NCI-H2081 treated with DMSO at 0.1 percent for 48 hours (cell line): ENCODE data around the gene IBTK.
"Not testable (repeated sequence)": the region's sequence is repeated elsewhere in the genome, so short reads cannot be mapped to it uniquely, and the experiment has no call there.

Source experiments
- DNase-seq: peaks from one replicate; lab custom pipeline; 2025; lab: John Stamatoyannopoulos, UW

IBTK gene

DNA sequence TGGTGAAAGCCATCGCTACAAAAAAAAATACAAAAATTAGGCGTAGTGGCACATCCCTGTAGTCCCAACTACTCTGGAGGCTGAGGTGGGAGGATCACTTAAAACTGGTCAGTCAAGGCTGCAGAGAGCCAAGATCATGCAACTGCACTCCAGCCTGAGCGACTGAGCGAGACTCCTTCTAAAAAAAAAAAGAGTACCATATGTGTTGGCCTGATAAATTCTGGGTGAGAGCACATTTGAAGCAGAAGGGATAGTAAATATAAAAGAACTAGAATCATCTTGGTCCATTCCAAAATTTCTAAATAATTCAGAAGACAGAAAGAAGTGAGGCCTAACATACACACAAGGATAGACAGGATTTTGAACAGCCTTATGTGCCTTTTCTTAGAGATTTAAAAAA lies 2.2 kb downstream of the IBTK start:
- DNase-seq = no peak

DNA sequence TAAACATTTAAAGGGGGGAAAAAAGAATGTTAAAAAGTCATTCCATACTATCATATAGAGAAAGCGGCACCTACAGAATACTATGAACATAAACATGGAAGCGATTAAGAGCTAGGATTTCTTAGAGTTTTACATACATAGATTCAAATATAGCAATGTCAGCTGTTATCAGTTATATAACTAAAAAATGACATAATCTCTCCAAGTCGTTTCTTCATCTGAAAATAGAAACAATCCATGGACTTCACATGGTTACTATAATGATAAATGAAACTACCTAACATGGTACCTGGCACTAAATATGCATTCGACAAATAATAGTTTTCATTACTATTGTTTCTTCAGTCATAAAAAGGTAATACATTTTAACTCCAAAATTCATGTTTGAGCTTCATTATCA lies 3.7 kb downstream of the IBTK start:
- no peak for DNase-seq

DNA sequence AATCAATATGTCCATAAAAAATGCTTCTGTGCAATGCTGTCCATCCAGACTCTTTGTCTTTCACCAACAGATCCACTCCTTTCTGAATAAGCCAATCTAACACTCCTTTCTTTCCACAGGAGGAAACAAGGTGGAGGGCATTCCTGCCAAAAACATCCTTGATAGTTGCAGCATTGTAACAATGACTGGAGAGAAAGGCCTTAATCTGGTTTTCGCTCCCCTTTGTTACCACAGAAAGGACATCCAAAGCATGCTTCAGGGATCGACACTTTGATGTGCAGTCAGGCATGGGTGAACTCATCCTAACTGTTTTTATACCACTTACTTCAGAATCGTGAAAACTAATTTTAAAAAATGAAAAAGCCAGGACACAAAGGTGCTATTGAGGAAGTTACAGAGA lies 7.4 kb downstream of the IBTK start:
- DNase-seq = no peak

DNA sequence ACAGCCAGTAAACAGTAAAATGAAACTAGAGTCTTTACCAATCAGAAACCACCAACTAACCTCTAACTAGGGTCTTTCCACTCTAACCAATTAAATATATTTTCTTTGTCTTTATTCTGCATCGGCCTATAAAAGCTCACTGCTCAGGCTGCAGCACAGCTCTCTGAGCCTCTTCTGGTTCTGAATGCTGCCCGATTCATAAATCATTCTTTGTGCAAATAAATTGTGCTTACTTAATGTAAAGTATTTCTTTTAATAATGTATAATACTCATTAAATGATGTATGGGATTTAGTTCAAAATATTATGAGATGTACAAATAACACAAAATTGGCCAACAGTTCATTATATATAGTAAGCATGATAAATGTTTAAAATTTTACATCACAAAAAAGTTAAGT lies 7.9 kb downstream of the IBTK start:
- DNase-seq = no peak

DNA sequence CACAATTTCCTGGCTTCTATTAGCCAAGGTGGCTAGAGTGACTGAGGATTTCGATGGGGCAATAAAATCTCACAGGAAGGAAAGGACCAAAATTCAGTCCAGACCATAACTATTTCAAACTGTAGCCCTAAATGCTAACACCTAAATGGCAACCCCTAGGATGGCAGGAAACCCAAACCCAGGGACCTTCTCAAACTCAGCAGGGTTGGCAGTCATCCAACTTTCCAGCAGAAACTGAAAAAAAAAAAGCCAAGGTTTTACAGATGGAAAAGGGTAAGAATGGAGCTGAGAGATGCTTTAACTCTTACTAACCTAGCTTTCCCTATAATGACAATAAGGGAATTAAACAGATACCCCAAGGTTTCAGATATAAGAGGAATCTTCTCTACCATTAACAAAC lies 10.5 kb downstream of the IBTK start:
- DNase-seq = no peak

DNA sequence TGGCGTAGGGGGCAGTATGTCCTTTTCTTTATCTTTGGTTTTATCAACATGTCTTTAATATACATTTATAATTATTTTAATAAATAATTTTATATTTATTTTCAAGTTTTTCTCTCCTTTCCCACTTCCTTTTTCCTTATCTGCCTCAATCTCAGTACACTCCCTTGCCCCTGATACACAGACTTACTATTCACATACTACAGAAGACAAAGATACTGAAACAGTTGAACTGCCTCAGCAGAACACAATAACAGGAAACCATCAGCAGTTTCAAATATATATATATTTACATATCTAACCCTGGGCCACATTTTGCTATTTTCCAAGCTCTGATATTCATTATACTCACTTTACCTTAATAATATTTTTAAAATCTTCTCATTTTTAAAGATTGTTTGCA lies 19.8 kb downstream of the IBTK start:
- DNase-seq = no peak

DNA sequence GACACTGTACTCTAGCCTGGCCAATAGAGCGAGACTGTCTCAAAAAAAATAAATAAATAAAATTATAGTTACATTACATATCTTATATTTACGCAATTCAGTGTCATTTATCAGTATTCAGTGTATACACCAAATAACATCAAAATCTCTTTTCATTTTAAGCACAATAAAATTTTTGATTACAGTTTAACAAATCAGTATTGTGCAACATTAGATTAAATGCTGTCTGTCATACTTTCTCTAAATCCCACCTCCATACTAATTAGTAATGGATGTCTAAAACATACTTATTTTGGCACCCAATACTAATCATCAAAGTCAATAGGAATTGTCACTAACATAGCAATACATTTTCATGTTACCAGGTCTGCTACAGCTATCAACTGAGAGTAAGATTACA lies 27.4 kb downstream of the IBTK start:
- no peak for DNase-seq

DNA sequence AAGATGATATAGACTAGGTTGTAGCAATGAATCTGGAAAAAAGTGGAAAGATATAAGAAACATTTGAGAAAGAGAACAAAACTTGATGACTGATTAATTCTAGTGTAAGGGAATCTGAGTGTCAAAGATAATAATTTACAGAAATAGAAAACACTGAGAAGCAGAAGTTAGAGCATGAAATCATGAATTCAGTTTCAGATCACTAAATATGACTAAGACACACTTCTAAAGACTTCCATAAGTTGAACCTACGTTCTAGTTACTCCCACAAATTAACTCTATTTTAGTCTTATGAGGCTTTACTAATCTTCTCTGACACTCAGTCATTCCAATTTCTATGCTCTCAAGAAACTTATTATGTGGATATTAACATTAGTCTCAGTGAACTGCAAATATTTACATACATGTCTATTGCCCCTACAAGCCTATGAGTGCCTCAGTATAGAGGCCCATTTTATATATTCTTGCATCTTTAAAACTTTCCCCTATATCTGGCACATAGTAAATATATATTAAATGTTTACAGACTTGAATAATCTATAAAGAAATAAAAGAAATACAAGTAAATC lies 30.4 kb downstream of the IBTK start:
- DNase-seq = no peak

DNA sequence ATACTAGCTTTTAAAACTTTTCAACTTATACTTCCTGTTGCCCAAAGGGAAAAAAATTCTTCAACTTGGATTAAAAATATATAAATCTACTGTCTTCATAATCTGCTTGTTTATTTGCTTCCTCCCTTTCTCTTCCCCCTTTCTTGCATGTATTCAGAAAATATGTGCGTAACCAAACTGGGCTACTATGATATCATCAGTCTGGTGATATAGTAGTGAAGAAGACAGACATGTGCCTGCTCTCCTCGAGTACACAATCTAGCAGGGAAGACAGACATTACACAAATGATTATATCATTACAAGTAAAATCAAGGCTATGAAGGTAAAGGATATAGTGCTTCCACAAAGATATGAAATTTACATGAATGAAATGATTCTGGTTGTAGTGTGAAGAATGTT lies 31.0 kb downstream of the IBTK start:
- no peak for DNase-seq

DNA sequence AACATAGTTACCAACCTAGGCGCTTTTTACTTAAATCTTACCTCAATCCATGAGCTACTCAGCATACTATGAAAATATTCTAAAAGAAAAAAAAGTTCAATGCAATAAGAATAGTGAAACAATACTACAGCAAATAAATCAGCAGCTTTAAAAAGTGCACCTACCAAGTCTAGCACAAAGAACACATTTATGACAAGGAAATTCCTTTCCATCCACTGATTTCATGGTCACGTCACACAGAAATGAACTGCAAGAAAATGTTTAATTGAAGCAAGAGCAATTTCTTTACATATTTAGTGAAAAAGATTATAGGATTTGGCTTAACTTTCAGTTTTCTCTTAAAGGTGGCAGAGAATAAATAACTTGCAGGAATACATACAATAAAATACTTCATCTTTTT lies 36.2 kb downstream of the IBTK start:
- DNase-seq = no peak

DNA sequence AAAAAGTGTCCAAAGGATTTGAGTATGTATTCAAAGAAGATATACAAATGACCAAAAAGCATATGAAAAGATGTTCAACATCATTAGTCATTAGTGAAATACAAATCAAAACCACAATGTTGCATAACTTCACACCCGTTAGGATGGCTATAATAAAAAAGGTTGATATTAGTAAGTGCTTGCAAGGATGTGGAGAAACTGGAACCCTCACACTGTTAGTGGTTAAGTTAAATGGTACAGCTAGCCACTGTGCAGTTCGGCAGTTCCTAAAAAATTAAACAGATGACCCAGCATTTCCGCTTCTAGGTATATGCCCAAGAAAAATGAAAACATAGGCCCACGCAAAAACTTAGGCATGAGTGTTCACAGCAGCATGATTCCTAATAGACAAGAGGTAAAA lies 38.6 kb downstream of the IBTK start:
- DNase-seq = no peak

DNA sequence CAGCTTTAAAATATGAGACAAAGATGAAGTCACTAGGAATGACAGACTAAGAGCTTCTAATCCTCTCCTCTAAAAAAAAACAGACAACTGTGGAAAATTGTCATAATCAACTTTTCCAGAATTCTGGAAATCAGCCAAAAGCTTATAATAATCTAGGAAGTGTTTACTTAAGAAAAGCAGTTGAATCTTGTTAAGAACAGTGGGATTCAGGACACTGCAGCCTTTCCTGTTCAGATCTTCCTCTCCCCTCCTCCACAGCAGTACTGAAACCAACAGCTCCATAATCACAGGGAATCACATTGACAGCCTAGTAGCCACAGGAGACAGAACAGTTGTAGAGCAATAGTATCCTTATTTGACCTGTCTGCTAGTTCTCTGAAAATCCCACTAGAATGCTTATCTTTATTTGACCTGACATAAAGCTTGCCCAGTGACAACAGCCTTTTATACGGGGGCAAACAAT lies 41.6 kb downstream of the IBTK start:
- no peak for DNase-seq

DNA sequence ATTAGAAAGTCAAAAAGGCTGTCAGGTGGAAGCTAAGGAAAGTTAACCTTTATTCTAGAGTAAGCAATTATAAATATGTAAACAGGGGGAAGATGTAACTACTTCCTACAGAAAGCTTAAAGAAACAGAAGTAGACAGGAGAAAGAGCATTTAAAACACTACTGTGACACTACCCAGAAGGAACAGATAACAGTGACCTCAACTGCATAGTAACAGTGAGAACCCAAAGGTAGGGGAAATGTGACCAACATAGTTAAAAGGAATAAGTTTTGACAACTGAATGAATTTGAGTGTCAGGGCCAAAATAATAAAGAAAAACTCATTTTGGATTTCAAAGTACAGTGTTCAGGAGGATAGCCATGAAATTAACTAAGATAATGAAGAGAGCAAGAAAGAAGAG lies 43.5 kb downstream of the IBTK start:
- no peak for DNase-seq

DNA sequence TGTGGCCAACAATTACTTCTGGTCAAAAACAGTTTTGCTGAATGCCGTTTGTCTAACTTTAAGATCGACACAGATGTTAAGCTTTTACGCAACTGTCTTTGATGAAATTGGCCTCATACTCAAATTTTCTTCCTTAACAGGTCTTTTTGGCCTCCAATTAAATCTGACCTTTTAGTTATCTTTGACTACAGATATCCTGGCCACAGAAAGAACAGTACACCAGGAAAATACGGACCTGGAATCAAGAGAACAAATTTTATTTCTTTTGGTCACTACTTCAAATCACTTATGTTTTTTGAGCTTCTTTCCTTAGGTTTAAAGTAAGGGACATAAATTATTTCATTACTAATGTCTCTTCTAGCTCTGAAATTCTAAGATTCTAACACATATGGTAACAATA lies 49.8 kb downstream of the IBTK start:
- no peak for DNase-seq

DNA sequence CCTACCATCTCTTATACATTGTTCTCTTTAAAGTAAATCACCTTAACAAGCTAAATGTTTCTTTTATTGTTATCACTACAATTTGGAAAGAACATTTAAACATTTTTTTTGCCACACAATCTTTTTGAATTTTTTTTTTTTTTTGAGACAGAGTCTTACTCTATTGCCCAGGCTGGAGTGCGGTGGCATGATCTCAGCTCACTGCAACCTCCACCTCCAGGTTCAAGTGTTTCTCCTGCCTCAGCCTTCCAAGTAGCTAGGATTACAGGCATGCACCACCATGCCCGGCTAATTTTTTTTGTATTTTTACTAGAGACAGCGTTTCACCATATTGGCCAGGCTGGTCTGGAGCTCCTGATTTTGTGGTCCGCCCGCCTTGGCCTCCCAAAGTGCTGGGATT lies 50.3 kb downstream of the IBTK start:
- not testable (repeated sequence) for DNase-seq

DNA sequence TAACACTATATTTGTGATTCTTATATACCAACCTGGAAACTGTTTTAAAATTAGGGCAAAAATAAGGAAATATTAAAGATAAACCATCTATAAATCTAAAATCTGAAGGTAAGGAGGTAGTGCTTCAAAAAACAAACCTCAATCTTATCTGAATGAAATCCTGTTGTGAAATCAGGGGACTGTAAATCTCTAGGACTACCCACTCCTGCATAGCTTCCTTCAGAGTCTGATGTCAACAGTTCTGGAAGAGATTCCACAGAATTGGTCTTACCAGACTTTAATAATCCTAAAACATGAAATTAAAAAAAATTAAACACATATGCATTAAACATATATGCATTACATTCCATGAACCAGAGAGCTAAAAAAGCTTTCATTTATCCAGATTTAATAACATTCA lies 51.4 kb downstream of the IBTK start:
- DNase-seq = no peak

DNA sequence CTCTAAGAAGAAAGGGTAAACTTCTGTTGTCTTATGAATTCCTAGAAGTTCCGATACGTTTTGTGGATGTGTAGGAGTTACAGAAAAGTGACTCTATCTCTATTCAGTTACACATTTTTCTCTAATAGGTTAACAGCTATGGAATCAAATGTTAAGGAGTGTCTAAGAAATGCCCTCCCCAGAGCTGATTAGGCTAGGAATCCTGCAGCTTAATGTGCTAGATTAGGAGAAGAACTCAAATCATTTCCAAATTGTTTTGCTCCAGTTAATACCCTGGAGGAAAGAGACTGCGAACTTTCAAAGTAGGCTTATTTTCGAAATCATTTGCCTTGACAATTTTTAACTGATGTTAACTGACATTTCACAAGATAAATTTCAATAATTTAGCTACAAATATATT lies 51.9 kb downstream of the IBTK start:
- no peak for DNase-seq

DNA sequence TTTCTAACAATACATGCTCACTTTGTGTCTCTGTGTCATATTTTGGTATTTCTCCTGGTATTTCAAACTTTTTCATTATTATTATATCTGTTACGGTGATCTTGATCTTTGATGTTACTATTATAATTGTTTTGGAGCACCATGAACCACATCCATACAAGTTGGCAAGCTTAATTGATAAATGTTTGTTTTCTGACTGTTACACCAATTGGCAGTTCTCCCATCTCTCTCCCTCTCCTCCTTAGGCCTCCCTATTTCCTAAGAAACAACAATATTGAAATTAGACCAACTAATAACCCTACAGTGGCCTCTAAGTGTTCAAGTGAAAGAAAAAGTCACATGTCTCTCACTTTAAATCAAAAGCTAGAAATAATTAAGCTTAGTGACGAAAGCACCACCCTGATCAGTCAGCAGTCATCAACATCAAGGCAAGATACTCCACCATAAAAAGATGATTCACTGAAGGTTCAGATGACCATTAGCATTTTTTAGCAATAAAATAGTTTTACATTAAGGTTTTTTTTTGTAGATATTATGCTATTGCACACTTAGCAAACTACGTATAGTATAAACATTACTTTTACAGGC lies 61.5 kb downstream of the IBTK start:
- DNase-seq = no peak

DNA sequence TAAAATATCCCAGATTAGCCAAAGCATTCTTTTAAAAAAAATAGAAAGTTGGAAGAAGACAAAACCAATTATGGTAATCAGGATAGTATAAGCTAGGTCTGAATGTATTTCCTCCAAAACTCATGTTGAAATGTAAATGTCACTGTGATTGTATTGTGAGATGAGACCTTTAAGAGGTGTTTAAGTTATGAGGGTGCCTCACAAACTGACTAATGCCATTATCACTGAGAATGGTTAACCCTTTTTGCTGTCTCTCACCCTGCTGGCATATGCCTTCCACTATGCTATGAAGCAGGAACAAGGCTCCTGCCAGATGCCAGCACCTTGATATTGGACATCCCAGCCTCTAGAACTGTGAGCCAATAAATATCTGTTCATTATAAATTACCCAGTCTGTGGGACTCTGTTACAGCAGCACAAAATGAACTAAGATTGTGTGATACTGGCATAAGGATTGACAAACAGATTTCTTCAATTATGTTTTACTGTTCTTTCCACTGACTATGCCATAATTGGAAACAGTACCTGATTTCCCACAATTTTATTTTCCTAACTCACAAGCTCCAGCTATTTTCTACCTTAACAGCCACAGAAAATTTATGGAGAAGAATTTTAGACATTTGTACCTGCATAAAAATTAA lies 63.8 kb downstream of the IBTK start:
- no peak for DNase-seq

DNA sequence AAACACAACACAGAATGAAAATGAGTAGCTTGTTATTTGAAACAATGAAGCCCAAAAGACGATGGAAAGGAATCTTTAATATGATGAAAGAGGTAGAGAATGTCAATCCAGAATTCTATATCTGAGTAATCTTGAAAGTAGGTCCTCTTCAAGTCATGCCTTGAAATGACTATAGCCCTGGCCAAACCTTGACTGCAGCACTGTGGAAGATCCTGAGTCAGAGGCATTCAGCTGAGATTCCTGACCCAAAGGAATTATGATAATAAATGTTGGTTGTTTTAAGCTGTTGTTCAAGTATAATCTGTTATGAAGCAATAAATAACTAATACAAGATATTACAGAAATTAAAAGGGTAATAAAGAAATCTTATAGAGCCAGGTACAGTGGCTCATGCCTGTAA lies 64.8 kb downstream of the IBTK start:
- DNase-seq = no peak

DNA sequence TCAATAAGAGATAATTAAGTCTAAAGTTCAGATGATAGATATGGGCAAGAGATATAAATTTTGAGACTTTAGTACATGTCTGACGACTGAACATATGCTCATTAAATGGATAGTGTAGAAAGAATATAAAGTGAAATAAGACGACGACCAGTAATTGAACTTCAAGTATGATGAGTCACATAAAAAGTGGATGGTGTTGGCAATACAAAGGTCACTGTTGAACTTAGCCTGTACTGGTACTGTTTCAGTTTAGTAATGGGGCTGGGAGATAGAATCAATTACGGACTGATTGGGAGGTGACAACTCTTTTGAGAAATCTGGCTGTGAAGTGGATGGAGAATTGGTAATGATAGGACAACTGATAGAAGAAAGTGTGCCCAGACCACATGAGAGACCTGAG lies 68.1 kb downstream of the IBTK start:
- DNase-seq = no peak

DNA sequence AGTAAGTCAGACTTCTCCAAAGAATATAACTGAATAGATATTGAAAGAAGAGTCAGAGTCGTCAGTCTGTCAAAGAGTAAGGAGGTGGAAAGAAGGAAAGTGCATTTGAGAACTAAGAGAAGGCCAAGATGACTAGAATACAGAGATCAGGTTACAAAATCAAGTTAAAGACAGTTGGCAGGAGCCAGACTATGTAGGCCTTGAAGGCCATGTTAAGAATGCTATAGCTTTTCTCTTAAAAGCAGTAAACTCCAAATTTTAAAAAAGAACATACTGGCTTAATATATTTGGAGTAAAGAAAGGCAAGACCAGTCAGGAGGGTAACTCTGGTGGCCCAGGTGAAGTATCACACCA lies 68.8 kb downstream of the IBTK start:
- no peak for DNase-seq

DNA sequence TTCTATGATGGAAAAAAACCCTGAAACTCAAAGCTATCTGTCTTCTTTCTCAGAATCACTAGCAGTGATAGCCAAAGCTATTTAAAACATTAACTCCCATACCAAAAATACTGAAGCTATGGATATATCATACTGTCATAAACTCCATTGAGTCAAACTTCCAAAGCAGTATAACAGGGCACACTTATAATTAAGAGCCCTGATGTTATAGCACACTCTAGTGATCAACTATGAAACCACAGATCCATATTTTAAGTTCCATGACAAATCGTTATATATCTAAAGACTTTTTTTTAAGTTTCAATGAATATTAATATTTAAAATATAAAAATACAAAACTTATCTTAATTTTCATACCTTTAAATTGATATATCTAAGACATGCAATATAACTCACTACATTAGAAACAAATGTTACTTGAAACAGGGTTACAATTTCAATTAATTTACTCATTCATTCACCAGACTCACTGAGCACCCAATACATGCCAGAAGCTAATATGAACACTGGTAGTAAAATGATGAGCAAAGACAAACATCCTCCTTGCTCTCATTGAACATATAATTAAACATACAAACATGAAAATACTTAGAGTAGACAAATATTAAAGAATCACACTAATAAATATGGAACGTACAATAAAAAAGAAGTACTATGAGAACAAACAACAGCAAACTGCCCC lies 69.3 kb downstream of the IBTK start:
- DNase-seq = no peak

DNA sequence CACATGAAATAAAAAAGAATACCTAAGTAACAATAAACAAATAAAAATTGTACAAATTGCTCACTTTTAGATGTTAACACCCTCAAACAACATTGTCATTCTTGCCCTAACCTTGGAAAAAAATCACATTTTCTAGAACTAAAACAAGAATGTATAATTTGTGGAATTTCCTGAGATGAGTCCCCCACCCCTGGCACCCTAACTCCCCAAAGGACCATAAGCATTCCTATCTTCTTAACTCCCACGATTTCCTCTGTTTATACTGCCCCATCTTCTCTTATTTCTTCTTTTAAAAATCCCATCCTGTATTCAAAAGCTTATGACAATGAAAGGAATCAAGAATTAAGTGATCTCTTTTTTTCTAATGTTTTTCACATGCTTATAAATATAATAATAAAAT lies 70.9 kb downstream of the IBTK start:
- no peak for DNase-seq
